HT-29 (cell line): Measurements from ENCODE around the gene MTCH1. TPM values are rescaled to one million over a fixed set of nuclear protein-coding genes. Genes with fewer than 3 reads are reported as not detected.
A peak's percentile ranks its signal among the peaks of the same experiment; 100 is the strongest.

Source experiments
- DNase-seq: peaks from one replicate; pipeline ENCODE4 v3.0.0-alpha.2; 2015; ENCODE audit warnings: low spot score
- total RNA-seq: library from RNA; depleted of rRNA; stranded (reverse); fragments of >200 nt; shearing (Covaris generic); gene quantifications from 2 replicates; pipeline ENCODE4 v1.2.3, GENCODE V29; 2014; rRNA removed

Gene MTCH1, protein sequence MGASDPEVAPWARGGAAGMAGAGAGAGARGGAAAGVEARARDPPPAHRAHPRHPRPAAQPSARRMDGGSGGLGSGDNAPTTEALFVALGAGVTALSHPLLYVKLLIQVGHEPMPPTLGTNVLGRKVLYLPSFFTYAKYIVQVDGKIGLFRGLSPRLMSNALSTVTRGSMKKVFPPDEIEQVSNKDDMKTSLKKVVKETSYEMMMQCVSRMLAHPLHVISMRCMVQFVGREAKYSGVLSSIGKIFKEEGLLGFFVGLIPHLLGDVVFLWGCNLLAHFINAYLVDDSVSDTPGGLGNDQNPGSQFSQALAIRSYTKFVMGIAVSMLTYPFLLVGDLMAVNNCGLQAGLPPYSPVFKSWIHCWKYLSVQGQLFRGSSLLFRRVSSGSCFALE
- total RNA-seq, result 254 and 264 TPM in 2 replicates

DNA sequence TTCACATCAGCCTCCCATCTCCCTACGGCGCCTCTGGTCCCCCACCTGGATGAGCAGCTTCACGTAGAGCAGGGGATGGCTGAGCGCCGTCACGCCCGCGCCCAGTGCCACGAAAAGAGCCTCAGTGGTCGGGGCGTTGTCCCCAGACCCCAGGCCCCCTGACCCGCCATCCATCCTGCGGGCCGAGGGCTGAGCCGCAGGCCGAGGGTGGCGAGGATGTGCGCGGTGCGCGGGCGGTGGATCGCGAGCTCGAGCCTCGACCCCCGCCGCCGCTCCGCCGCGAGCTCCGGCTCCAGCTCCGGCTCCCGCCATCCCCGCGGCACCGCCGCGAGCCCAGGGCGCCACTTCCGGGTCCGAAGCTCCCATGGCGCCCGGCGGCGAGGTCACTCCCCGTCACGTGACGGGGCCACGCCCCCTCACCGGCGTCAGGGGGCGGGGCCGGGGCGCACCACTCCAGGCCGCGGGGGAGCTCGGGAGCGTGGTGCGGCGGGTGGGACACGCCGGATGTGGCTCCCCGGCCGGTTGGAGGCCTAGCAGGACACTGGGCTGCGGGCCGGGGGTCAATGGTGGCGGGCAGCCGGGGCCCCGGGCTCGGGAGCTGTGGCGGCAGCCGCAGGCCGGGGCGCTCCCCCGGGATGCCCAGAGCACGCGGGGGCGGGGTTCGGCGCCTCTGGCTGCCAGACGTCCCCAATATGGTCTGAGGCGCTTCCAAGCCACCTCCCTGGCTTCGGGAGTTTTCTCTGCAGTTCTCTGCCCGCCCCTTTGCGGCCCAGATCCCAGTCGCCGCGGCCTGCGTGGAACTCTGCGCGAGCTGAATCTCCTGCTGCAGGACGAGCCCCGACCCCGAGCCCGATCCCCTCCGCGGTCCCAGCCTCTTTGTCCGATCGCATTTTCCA, at the start of gene MTCH1:
TSS of gene MTCH1 (minus strand) at position 389 of the 896 bp plus-strand sequence. CDS start at position 366, 23 bp downstream.
- DNase-seq, result peak; percentile 89

DNA sequence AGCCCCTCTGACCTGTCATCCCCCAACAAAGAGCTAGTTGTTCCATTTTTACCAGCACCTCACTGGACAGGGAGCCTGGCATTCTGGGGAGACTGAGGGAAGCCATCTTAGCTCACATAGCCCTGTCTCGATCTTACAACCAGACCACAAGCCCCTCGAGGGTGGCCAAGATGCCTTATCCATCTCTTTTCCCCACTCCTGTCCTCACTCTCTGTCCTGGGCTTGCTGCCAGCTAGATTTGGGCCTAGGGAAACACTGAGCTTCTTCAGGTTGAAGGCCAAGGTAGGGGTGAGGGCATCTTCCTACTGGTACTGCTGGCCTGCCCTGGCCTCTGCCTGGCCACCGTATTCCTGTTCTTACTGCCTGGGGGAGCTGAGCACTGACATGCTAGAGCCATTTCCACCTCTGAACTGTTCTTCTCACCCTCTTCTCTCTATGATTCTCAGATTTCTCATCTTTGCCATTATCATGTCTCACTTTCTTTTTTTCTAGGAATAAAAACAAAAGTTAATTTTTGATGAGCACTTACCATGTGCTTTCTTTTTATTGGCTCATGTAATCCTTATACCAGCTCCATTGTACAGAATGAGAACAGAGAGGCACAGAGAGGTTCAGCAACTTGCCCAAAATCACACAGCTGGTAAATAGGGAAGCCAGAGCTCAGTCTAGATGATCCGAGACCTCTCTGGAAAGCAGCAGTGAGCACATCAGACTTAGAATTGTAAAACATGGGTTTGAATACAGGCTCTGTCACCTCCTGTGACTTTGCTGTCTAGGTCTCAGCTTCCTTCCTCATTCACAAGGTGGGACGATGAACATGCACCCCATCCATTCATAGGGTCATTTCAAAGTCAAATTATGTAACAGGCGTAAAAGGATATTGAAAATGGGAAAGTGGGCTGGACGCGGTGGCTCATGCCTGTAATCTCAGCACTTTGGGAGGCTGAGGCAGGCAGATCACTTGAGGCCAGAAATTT, 48.1 kb upstream of the MTCH1 start:
- no peak for DNase-seq

DNA sequence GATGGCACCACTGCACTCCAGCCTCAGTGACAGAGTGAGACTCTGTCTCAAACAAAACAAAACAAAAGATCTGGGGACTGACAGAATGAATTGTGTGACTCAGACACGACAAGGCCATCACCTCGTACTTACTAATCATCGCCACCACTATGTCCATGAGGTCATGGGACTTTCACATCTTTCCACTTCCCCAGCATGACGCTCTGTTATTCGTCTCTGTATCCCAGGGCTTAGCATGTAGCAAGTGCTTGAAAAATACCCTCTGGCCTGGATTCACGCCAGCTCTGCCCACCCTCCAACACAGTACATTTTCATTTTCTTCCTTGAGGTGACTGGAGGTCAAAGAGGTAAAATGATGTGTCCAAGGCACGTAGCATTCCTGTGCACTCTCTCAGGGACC, 47.3 kb upstream of the MTCH1 start:
- DNase-seq, result no peak

DNA sequence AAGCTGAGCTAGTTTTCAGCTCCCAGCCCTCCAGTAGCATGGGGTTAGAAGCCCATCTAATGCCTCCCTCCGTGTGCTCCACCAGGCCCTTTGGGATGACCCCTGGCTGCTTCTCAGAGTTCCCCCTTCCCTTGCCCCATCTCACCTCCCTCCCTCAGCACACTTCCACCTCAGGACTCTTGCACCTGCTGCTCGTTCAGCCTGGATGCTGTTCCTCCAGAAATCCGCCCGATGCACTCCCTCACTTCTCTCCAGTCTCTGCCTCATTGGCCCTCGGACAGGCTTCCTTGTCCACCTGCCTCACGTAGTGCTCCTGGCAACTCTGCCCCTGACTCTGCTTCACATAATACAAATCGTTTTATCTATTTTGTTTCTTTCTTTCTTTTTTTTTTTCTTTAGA, 46.2 kb upstream of the MTCH1 start:
- no peak for DNase-seq

DNA sequence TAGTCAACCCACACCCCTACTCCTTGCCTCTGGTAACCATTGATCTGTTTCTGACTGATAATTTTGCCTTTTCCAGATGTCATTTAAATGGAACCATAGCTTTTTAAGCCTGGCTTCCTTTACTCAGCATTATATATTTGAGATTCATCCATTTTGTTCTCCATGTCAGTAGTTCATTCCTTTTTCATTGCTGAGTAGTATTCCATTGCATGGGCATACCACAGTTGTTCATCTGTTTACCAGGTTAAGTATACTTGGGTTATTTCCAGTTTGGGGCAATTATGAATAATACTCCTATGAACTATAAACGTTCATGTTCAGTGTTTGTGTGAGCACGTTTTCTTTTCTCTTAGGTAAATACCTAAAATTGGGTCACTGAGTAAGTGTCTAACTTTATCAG, 44.6 kb upstream of the MTCH1 start:
- DNase-seq, result no peak

DNA sequence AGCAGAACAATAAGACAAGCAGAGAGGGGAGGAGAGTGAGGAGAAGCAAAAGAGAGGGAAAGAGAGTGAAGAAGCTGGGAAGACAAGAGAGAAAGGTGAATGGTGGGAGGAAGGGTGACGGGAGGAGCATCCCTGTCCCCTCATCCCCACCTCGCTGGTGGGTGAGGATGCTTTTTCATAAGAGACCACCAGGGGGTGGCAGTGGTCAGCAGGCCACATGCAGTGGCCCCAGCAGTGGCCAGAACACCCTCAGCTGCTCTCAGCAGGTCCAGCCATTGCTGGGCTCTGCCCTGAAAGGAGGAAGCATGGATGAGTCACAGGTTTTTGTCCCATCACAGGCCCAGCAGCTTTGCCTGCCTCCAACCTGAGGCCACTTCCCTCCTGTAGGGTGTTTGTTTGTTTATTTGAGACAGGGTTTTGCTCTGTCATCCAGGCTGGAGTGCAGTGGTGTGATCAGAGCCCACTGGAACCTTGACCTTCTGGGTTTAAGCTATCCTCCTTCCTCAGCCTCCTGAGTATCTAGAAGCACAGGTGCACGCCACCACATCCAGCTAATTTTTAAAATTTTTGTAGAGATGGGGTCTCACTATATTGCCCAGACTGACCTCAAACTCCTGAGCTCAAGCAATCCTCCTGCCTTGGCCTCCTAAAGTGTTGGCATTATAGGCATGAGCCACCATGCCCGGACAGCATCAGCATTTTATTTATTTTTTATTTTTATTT, 43.4 kb upstream of the MTCH1 start:
- DNase-seq, result peak; percentile 77

DNA sequence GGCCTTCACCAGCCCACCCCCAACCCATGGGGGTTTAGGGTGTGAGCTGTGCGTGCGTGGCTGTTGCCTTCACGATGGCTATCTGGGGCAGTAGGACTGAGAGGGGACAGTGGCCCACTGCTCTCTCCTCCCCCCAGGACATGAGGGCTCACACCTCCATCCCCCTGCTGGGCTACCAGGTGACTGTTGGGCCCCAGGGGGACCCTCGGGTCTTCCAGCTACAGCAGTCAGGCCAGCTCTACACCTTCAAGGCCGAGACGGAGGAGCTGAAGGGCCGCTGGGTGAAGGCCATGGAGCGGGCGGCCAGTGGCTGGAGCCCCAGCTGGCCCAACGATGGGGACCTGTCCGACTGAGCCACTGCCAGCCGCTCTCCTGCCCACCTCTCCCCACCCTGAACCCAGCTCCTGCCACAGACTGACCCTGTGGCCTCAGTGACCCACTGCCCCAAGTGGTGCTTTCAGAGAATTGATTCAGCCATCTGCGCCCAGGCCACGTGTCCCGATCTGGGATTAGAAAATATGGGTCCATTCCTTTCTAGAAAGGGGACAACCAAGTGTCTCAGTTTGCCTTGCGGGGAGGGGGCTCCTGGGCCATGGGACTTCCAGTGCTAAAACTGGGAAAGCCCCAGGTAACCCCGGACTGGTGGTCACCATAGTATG, 41.9 kb upstream of the MTCH1 start:
- DNase-seq, result no peak

DNA sequence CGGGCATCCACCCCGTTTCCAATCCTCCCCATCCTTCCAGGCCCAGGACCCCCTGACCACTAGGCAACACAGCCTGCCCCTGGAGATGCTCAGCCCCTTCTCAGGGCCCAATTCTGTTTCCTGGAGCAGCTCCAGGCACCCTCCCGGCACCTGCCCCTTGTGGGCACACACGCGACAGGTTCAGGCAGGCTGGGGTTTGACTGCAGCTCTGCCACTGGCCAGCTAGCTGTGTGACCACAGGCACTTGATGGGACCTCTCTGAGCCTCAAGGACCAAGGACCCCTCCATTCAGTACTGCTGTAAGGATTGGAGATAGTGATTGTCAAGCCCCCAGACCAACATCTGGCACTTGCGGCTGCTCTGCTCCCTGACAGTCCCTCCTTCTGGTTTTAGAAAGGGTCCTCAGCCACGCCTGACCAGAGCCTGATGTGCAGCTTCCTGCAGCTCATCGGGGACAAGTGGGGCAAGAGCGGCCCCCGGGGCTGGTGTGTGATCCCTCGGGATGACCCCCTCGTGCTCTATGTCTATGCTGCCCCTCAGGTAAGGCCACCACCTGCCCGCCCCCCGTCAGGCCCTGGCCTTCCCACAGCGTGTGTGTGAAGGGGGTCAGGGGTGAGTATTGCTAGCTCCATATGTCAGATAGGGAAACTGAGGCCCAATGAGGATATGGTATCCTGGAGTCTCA, 41.2 kb upstream of the MTCH1 start:
- DNase-seq, result no peak

DNA sequence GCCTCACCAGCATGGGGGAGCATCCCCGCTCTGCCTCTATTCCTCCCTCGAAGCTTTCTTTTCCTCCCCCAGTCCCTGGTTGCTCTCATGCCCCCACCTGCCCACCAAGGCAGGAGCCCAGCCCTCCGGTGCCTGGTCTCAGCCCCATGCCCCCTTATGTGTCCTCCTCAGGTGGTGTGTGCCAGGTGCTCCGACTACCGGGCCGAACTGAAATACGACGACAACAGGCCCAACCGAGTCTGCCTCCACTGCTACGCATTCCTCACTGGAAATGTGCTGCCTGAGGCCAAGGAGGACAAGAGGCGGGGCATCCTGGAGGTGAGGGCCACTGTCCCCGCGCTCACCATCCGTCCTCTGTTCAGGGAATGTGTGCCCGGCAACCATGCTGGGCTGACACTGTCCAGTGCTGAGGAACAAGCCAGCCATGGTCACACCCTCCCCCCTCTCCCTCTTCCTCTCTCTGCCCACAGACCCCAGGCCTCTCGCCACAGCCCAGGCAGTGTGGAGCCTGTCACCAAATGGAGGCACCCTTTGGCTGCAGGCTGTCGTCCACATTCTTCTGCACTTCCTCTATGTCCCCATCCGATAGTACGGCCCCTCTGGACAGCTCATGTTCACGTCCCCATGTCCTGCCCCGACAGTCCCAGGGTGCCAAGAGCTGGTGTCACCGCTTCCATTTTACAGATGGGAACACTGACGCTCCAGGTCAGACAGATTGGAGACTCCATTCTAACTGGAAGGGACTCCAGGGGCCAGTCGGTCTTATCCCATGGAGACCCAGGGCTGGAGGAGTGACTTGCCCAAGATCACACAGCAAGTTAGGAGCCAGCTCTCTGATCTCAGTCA, 39.8 kb upstream of the MTCH1 start:
- no peak for DNase-seq

DNA sequence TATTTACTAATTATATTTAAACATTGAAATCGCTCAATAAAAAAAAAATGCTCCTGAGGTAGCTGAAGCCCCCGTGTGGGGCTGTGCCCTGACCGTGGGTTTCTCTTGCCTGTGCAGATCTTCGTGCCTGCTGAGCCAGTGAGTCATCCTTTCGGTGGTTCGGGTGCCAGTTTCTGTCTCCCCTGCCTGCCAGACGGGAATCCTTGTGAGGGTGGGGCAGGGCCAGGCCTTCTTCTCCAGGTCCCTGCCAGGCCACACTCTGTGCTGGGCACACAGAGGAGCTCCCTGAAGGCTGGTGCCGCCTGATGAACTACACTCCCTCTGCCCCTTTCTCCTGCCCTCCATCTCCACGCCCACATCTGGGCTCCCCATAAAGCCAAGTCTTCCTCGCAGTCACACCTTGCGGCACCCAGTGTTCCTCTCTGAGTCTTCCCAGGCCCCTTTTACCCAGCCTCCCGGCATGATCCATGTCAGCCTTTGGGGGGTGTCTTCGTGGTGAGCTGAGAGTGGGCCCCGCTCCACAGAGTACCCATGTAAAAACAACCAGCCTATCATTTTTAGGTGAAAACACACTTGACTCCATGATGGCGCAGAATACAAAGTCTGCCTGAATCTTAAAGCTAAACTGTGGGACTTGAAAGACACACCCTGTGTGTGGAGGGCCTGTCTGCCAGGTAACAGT, 38.8 kb upstream of the MTCH1 start:
- DNase-seq, result peak; percentile 81

DNA sequence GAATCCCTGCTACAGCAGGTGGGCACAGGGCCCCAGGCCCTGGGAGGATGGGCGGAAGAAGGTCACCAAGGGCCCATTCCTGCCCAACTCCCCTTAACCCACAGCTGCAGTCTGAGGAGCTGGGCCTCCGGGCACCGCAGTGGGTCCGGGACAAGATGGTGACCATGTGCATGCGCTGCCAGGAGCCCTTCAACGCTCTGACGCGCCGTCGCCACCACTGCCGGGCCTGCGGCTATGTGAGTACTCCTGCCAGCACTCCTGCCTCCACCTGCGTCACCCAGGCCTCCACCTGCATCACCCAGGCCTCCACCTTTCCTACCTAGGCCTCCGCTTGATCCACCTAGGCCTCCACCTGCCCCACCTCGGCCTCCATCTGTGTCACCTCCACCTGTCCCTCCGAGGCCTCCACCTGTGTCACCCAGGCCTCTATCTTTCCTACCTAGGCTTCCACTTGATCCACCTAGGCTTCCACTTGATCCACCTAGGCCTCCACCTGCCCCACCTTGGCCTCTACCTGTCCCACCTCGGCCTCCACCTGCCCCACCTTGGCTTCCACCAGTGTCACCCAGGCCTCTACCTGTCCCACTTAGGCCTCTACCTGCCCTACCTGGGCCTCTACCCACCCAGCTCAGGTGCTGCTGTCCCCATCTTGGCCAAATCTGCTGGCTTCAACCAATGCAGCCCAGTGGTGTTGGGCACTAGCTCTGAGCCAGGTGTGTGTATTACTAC, 36.3 kb upstream of the MTCH1 start:
- no peak for DNase-seq

DNA sequence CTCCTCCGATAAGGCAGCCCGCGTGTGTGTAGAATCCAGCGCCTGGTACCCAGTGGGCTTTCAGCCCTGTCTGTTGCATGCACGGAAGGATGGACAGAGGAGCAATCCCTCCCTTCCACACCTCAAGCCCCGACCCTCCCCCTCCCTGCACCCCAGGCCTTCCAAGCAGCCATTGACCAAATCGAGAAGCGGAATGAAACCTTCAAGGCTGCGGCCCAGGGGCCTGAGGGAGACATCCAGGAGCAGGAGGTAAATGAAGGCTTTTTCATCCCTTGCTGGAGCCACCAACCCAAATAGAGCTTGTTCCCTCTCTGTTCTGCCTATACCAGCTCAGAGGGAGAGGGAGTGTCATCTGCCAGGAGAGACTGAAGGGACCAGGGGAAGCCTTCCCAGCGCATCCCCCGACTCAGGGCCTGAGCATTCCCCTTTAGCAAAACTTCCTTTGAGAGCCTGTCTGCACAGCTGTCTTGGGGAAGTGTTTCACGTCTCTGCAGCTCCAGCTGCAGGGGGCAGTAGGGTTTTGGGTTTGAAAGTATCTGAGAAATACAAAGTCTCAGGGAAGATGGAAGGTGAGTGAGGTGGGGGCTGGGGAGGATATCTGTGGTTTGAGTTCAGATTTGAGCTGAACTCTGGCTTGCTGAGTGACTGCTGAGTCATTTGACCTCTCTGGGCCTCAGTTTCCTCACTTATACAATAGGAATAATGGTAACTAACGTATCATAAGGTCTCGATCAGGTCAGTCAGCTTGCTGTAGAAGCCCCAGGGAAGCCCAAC, 35.5 kb upstream of the MTCH1 start:
- DNase-seq, result peak; percentile 30

DNA sequence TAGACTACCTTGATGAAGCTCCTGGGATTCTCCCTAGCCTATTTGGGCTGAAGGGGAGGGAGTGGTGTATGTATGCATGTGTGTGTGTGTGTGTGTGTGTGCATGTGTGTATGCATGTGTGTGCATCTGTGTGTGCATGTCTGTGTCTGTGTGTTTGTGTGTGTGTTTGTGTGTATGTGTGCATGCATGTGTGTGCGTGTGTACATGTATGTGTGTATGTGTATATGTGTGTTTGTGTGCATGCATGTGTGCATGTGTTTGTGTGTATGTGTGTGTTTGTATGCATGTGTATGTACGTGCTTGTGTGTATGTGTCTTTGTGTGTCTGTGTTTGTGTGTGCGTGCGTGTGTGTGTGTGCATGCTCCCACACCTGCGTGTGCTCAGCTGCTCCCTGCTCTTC, 34.8 kb upstream of the MTCH1 start:
- no peak for DNase-seq

DNA sequence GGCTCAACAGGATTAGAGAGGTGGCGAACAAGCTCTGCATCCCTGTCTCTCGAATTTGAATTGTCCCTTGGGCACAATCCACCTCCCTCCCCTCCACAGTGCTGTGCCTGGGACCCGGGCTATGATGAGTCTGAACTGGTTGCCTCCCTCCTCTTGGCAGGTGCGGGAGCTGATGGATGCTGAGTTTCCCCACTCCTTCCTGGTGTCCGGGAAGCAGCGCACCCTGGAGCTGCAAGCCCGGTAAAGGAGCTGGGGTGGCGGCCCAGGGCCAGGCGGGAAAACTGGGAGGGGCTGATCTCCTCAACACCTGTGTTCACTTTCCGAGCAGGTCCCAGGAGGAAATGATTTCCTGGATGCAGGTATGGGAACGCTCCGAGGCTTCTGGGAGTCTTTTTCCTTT, 34.4 kb upstream of the MTCH1 start:
- peak; percentile 76 for DNase-seq

DNA sequence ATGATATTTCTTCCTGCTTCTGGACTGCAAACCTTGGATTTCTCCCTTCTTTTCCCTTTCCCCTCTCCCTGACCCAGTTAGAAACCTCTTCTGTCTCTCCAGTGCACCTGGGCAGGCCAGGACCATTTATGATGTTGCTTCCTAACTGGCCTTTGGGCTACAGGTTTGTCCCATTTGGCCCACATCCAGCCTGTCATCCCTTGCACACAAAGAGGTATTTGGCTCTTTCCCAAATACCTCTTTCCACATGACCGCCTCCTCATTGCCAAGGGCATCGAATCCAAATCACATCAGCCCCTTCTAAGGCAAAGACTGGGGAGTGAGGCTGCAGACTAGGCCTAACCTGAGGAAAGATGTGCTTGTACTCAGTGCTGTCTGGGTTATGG, 33.1 kb upstream of the MTCH1 start:
- peak; percentile 44 for DNase-seq

DNA sequence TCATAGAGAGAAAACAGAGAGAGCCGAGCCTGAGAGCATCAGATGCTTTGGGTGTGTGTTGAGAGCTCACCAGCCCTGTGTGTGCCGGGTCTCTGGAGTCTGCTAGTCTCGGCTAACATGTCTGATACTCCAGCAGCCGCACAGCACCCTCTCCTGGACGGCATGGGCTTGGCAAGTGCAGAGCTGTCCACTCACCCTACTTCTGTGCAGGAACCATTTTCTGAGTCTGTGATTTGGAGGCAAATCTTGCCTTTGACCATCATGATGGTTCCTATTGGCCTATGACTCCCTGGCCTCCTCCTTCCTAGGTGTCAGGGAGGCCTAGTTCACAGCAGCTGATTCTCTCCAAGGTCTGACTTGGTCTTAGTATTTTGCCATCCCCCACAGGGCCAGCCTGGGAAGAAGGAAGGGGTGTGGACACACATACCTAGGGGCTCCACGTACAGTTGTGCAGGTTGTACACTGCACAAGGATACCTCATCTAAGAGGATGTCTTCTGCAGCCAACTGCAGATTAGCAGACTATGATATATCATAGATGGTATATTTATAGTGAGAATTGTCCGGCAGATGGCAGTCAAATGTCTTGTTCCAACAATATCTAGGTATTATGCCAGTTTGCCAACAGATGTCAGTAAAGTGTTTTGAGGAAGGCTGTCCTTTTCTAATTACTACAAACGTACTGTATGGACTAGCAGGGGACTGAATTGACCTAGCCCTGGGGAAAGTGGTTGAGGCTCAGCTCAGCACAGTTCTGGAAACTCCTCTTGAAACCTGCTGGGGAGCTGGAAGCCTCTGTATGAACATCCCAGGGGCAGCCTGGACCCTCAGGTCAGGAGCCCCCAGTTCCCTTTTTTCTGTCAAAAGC, 32.4 kb upstream of the MTCH1 start:
- DNase-seq, result peak; percentile 93
